Ishikawa (cell line): ENCODE measurements around the gene PCED1A.
A peak's percentile ranks its signal among the peaks of the same experiment; 100 is the strongest.

Source experiments
- CEBPB ChIP-seq: IDR thresholded peaks from 2 replicates; pipeline ENCODE4 v1.6.1; 2012
- CREB1 ChIP-seq: IDR thresholded peaks from 2 replicates; pipeline ENCODE4 v1.6.1; 2012; ENCODE audit warnings: low read depth
- EGR1 ChIP-seq: IDR thresholded peaks from 2 replicates; pipeline ENCODE4 v1.6.1; 2012
- EP300 ChIP-seq: IDR thresholded peaks from 2 replicates; pipeline ENCODE4 v1.6.1; 2012; ENCODE audit warnings: borderline replicate concordance
- FOXM1 ChIP-seq: IDR thresholded peaks from 2 replicates; pipeline ENCODE4 v1.6.1; 2012; ENCODE audit warnings: low read depth, borderline replicate concordance
- NFIC ChIP-seq: IDR thresholded peaks from 2 replicates; pipeline ENCODE4 v1.6.1; 2012
- RAD21 ChIP-seq: IDR thresholded peaks from 2 replicates; pipeline ENCODE4 v1.6.1; 2012; ENCODE audit warnings: low read depth
- REST ChIP-seq: IDR thresholded peaks from 2 replicates; pipeline ENCODE4 v1.6.1; 2012; ENCODE audit warnings: low read depth, mild to moderate bottlenecking
- TAF1 ChIP-seq: IDR thresholded peaks from 2 replicates; pipeline ENCODE4 v1.6.1; 2012; ENCODE audit warnings: low read depth, mild to moderate bottlenecking
- TCF12 ChIP-seq: IDR thresholded peaks from 2 replicates; pipeline ENCODE4 v1.6.1; 2012; ENCODE audit warnings: low read depth
- TEAD4 ChIP-seq: IDR thresholded peaks from 2 replicates; pipeline ENCODE4 v1.6.1; 2012
- YY1 ChIP-seq: IDR thresholded peaks from 2 replicates; pipeline ENCODE4 v1.6.1; 2012; ENCODE audit warnings: low read depth
- ZBTB7A ChIP-seq: IDR thresholded peaks from 2 replicates; pipeline ENCODE4 v1.6.1; 2012; ENCODE audit warnings: low read depth
- TF ChIP-seq, protein P1 (sequence below): IDR thresholded peaks from 2 replicates; pipeline ENCODE4 v1.6.1; 2012
- TF ChIP-seq, protein P2 (sequence below): IDR thresholded peaks from 2 replicates; pipeline ENCODE4 v1.6.1; 2012

The PCED1A gene

GRCh38 chr20:2799271-2799670 is 41.2 kb downstream of the PCED1A start:
- TF ChIP-seq EGR1 (no peak), CEBPB (no peak), NFIC (no peak), FOXM1 (no peak), REST (no peak)

- TF ChIP-seq NFIC (peak; percentile 40; the same call in 1 of the 2 replicates), CEBPB (no peak)
These were observed 41.6 kb downstream of the PCED1A start for GRCh38 chr20:2798814-2799213.

GRCh38 chr20:2798095-2798805 is 42.2 kb downstream of the PCED1A start:
- TF ChIP-seq YY1 (no peak), CREB1 (no peak), NFIC (no peak), TEAD4 (no peak), TAF1 (no peak), EP300 (no peak), CEBPB (no peak), EGR1 (no peak), TCF12 (no peak), FOXM1 (no peak), RAD21 (no peak), REST (no peak), ZBTB7A (no peak)
- TF ChIP-seq, protein P1, sequence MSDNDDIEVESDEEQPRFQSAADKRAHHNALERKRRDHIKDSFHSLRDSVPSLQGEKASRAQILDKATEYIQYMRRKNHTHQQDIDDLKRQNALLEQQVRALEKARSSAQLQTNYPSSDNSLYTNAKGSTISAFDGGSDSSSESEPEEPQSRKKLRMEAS = no peak
- TF ChIP-seq, protein P2, sequence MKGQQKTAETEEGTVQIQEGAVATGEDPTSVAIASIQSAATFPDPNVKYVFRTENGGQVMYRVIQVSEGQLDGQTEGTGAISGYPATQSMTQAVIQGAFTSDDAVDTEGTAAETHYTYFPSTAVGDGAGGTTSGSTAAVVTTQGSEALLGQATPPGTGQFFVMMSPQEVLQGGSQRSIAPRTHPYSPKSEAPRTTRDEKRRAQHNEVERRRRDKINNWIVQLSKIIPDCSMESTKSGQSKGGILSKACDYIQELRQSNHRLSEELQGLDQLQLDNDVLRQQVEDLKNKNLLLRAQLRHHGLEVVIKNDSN = no peak

GRCh38 chr20:2797136-2797983 is 43.1 kb downstream of the PCED1A start:
- no peak for TF ChIP-seq CEBPB
- no peak for TF ChIP-seq TEAD4
- TF ChIP-seq ZBTB7A = no peak
- no peak for TF ChIP-seq RAD21

DNA sequence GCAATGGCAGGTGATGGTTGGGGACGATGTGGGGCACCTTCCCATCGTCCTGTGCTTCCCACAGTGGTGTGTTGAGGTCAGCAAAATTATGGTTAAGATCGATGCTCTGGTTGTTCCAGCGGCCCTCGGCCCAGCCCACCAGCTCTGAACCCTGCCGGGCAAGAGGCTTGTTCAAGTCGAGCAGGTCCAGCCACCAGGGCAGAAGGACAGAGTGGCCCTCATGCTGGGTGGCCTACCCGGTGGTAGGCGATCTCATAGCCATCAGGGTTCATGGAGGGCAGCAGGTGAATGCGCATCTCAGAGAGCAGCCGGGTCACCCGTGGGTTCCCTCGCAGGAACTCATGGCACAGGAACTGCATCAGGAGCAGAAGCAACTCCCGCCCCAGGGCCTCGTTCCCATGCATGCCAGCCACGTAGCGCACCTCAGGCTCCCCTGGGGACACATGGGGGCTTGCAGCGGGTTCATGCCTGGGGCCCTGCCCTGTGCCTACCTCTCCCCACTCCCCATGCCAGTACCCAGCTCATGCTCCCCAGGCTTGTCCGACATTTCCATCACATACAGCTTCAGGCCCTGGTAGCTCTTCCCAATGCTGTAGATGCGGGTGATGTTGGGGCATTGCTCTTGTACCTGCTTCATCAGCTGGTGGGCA is 44.3 kb downstream of the PCED1A start:
- TF ChIP-seq, protein P1 = no peak
- TF ChIP-seq REST = no peak
- no peak for TF ChIP-seq EP300
- no peak for TF ChIP-seq FOXM1
- no peak for TF ChIP-seq EGR1
- TF ChIP-seq CEBPB = no peak
- no peak for TF ChIP-seq CREB1
- TF ChIP-seq, protein P2 = no peak
- no peak for TF ChIP-seq NFIC
- TF ChIP-seq RAD21 = no peak
- no peak for TF ChIP-seq TCF12
- no peak for TF ChIP-seq TEAD4
- no peak for TF ChIP-seq ZBTB7A
- no peak for TF ChIP-seq YY1
- TF ChIP-seq TAF1 = no peak
